K562 (cell line): ENCODE data around the gene KRT5. TPM values are rescaled to one million over a fixed set of nuclear protein-coding genes. Genes with fewer than 3 reads are reported as not detected.

Experiments used
- CHD7 ChIP-seq: fragments of 200-600 bp; sonication (generic); IDR thresholded peaks from one replicate; pipeline ENCODE4 v1.6.1; 2012; ENCODE audit warnings: mild to moderate bottlenecking, low read depth, low read length, inconsistent platforms
- FOXK1 ChIP-seq: sonication (generic); formaldehyde crosslinking; IDR thresholded peaks from 2 replicates; pipeline ENCODE4 v1.8.0; 2022; ENCODE audit warnings: missing genetic modification reagents, mild to moderate bottlenecking, borderline replicate concordance
- HINFP ChIP-seq: fragments of 450-650 bp; conservative IDR thresholded peaks from 2 replicates; pipeline ENCODE4 v1.6.1; 2016; ENCODE audit warnings: missing genetic modification characterization, low read depth, mild to moderate bottlenecking, control low read depth, missing compliant biosample characterization
- HMG20A ChIP-seq: fragments of 450-650 bp; formaldehyde crosslinking; conservative IDR thresholded peaks from 2 replicates; pipeline ENCODE4 v1.4.0; 2020; ENCODE audit warnings: mild to moderate bottlenecking, mixed read lengths
- SP2 ChIP-seq: IDR thresholded peaks from 2 replicates; pipeline ENCODE4 v1.6.1; 2011; ENCODE audit warnings: mild to moderate bottlenecking, low read depth, low read length, moderate library complexity; ENCODE audit not compliant: poor library complexity, severe bottlenecking; ENCODE audit errors: extremely low read depth
- polyA plus RNA-seq, 8 experiments: library from polyadenylated mRNA; depleted of rRNA in 4 of 8; stranded (reverse) in 5 of 8; unstranded in 3 of 8; fragments of >200 nt; fragmentation: Nextera tagmentation in 2 of 8; fragmentation: Illumina TruSeq in 1 of 8; extraction: Ambion mirVana in 2 of 8; extraction: Trizol in 1 of 8; gene quantifications; 2 replicates each; pipeline versions ENCODE4 v1.2.1 to v1.2.3, GENCODE V29; 2011 to 2014; ENCODE audit warnings: inconsistent platforms in 1 of 8, missing spikeins in 1 of 8
- total RNA-seq, 7 experiments: library from RNA; depleted of rRNA in 6 of 7; stranded (reverse); fragments of >200 nt in 6 of 7; fragmentation: Illumina TruSeq in 2 of 7; extraction: Trizol in 2 of 7; gene quantifications; 2 replicates each; pipeline versions ENCODE4 v1.2.1 to v1.2.3, GENCODE V29; 2011 to 2021; ENCODE audit warnings: low replicate concordance in 1 of 7

KRT5 gene
- total and polyA plus RNA-seq, 9 of the 15 experiments (the other 6 are each of a cell fraction or from before 2014, with no cell fraction given): 0.32 TPM; not detected in 8

- TF ChIP-seq HINFP (tag) (no peak), HMG20A (CRISPR knock-in tag) (no peak), SP2 (no peak), CHD7 (no peak), FOXK1 (CRISPR knock-in tag) (no peak)
- TF ChIP-seq, all 486 proteins: peak for 0
Measured at GRCh38 chr12:52497975-52498374, 22.2 kb downstream of the KRT5 start (continued).
